HG03521 (cell line): ENCODE data around the gene FRAS1.
"Not testable (repeated sequence)": the region's sequence is repeated elsewhere in the genome, so short reads cannot be mapped to it uniquely, and the experiment has no call there.

Experiments
- ATAC-seq: cut with Tn5 transposase; IDR thresholded peaks from one replicate; pipeline ENCODE4 v1.9.1; 2021; ENCODE audit warnings: mild to moderate bottlenecking, moderate library complexity; ENCODE audit not compliant: unreplicated experiment

The FRAS1 gene

GRCh38 chr4:78268597-78268996 is 211.5 kb downstream of the FRAS1 start:
- ATAC-seq: no peak

GRCh38 chr4:78275450-78275849 is 218.3 kb downstream of the FRAS1 start:
- not testable (repeated sequence) for ATAC-seq

GRCh38 chr4:78286281-78286680 is 229.2 kb downstream of the FRAS1 start:
- no peak for ATAC-seq

GRCh38 chr4:78288327-78288726 is 231.2 kb downstream of the FRAS1 start:
- ATAC-seq: no peak

GRCh38 chr4:78291277-78291676 is 234.2 kb downstream of the FRAS1 start:
- no peak for ATAC-seq

- no peak for ATAC-seq
These were observed 235.2 kb downstream of the FRAS1 start for GRCh38 chr4:78292341-78292740.

- no peak for ATAC-seq
These were observed 235.7 kb downstream of the FRAS1 start for GRCh38 chr4:78292856-78293255.

- no peak for ATAC-seq
These were observed 236.2 kb downstream of the FRAS1 start for GRCh38 chr4:78293348-78293747.

GRCh38 chr4:78293821-78294301 is 236.7 kb downstream of the FRAS1 start:
- no peak for ATAC-seq

- no peak for ATAC-seq
These were observed 239.1 kb downstream of the FRAS1 start for GRCh38 chr4:78296261-78296660.

GRCh38 chr4:78297116-78297800 is 240.1 kb downstream of the FRAS1 start:
- no peak for ATAC-seq

GRCh38 chr4:78298618-78299017 is 241.5 kb downstream of the FRAS1 start:
- ATAC-seq: no peak

- ATAC-seq: peak; percentile 48
These were observed 242.4 kb downstream of the FRAS1 start for GRCh38 chr4:78299565-78299972.

- ATAC-seq: not testable (repeated sequence)
These were observed 250.1 kb downstream of the FRAS1 start for GRCh38 chr4:78307263-78307662.

- ATAC-seq: no peak
These were observed 251.4 kb downstream of the FRAS1 start for GRCh38 chr4:78308517-78308916.

- no peak for ATAC-seq
These were observed 252.2 kb downstream of the FRAS1 start for GRCh38 chr4:78309352-78309751.

- ATAC-seq: no peak
These were observed 253.1 kb downstream of the FRAS1 start for GRCh38 chr4:78310007-78310739.

- no peak for ATAC-seq
These were observed 253.6 kb downstream of the FRAS1 start for GRCh38 chr4:78310740-78311115.

- ATAC-seq: no peak
These were observed 254.2 kb downstream of the FRAS1 start for GRCh38 chr4:78311306-78311705.

GRCh38 chr4:78312989-78313753 is 256.0 kb downstream of the FRAS1 start:
- no peak for ATAC-seq

- no peak for ATAC-seq
These were observed 256.6 kb downstream of the FRAS1 start for GRCh38 chr4:78313754-78314120.

- ATAC-seq: no peak
These were observed 261.0 kb downstream of the FRAS1 start for GRCh38 chr4:78318126-78318525.
